HCT116 (cell line): Measurements from ENCODE around the gene PUM1. TPM values are rescaled to one million over a fixed set of nuclear protein-coding genes. Genes with fewer than 3 reads are reported as not detected.

Experiments
- ATAC-seq: fragments of 200-7000 bp; cut with Tn5 transposase; 2 replicates; pipeline ENCODE4 v1.9.1; 2020; ENCODE audit warnings: mild to moderate bottlenecking, moderate library complexity
- BruUV-seq: library from RNA; stranded (reverse); fragments of 400-500 nt; replicated peaks from 2 replicates; lab custom pipeline; 2021; lab: Mats Ljungman, UMichigan
- CTCF ChIA-PET: fragments of 300-600 bp; sonication (Branson Sonifier 250); formaldehyde crosslinking; loops from one replicate; lab custom pipeline; 2021; ENCODE audit warnings: antibody characterized with exemption; lab: Charles Lee
- POLR2A ChIA-PET: fragments of 300-600, 350-600 bp; sonication (Branson Sonifier 250); formaldehyde crosslinking; loops from one replicate; lab custom pipeline; 2021; ENCODE audit warnings: antibody characterized with exemption; lab: Charles Lee
- RAD21 ChIA-PET, 2 experiments: fragments of 300-600 bp; sonication (Branson Sonifier 250); formaldehyde crosslinking; loops; one replicate each; lab custom pipeline; 2023; ENCODE audit warnings: low total read pairs in 2 of 2; ENCODE audit not compliant: uncharacterized antibody in 2 of 2, unreplicated experiment in 2 of 2, low non-redundant PET in 1 of 2; lab: Charles Lee
- DNase-seq: peaks from one replicate; pipeline ENCODE4 v3.0.0-alpha.2; 2010; ENCODE audit warnings: low read depth, low spot score
- H2AFZ ChIP-seq: fragments of 200-600 bp; shearing (Covaris generic), sonication (generic); 2 replicates; pipeline ENCODE4 v1.6.1; 2017; ENCODE audit warnings: low read depth, mixed run types, mixed read lengths, antibody characterized with exemption, low read length; ENCODE audit not compliant: poor library complexity, severe bottlenecking
- H3K27ac ChIP-seq: 2 replicates; pipeline ENCODE4 v1.5.1; 2012; ENCODE audit warnings: low read depth, low read length
- H3K27me3 ChIP-seq: fragments of 200-600 bp; sonication (generic); 2 replicates; pipeline ENCODE4 v1.6.1; 2016; ENCODE audit warnings: mixed run types, low read length, mixed read lengths; ENCODE audit not compliant: insufficient read depth
- H3K36me3 ChIP-seq, 2 experiments: fragments of 200-500 bp in 1 of 2; fragments of 200-600 bp in 1 of 2; sonication (Bioruptor generic) in 1 of 2; sonication (generic) in 1 of 2; 2 replicates each; pipeline versions ENCODE4 v1.5.1 to v1.6.1; 2014 to 2016; ENCODE audit warnings: low read length in 2 of 2, inconsistent platforms in 1 of 2, mixed read lengths in 1 of 2, mixed run types in 1 of 2; ENCODE audit not compliant: insufficient read depth in 2 of 2, control insufficient read depth in 1 of 2
- H3K4me1 ChIP-seq, 2 experiments: fragments of 200-600 bp in 1 of 2; sonication (generic) in 1 of 2; 2 replicates each; pipeline versions ENCODE4 v1.5.1 to v1.6.1; 2012 to 2017; ENCODE audit warnings: low read length in 2 of 2, inconsistent platforms in 1 of 2, mild to moderate bottlenecking in 1 of 2, mixed read lengths in 1 of 2, mixed run types in 1 of 2, moderate library complexity in 1 of 2; ENCODE audit not compliant: insufficient read depth in 2 of 2, control insufficient read depth in 1 of 2
- H3K4me2 ChIP-seq: fragments of 200-600 bp; sonication (generic); 2 replicates; pipeline ENCODE4 v1.6.1; 2017; ENCODE audit warnings: mixed run types, low read length, mixed read lengths
- H3K4me3 ChIP-seq, 2 experiments: fragments of 200-600 bp in 1 of 2; sonication (generic) in 1 of 2; replicated peaks in 1 of 2; 2 replicates each; pipeline ENCODE4 v1.5.1; 2011 to 2016; ENCODE audit warnings: low read length in 2 of 2, control low read depth in 1 of 2, low read depth in 1 of 2, mild to moderate bottlenecking in 1 of 2, mixed read lengths in 1 of 2, mixed run types in 1 of 2
- H3K79me2 ChIP-seq: fragments of 200-600 bp; sonication (generic); 2 replicates; pipeline ENCODE4 v1.6.1; 2017; ENCODE audit warnings: mild to moderate bottlenecking, mixed run types, low read length, moderate library complexity, mixed read lengths; ENCODE audit not compliant: insufficient read depth
- H3K9ac ChIP-seq: fragments of 200-600 bp; sonication (generic); 2 replicates; pipeline ENCODE4 v1.6.1; 2016; ENCODE audit warnings: low read length, mixed read lengths
- H3K9me2 ChIP-seq: fragments of 200-600 bp; sonication (generic), shearing (Covaris generic); 2 replicates; pipeline ENCODE4 v1.6.1; 2017; ENCODE audit warnings: mixed run types, mild to moderate bottlenecking, moderate library complexity; ENCODE audit not compliant: insufficient read depth
- H3K9me3 ChIP-seq, 2 experiments: fragments of 200-500 bp in 1 of 2; fragments of 200-600 bp in 1 of 2; sonication (Bioruptor generic) in 1 of 2; sonication (generic) in 1 of 2; 2 replicates each; pipeline ENCODE4 v1.6.1; 2014 to 2017; ENCODE audit warnings: low read length in 2 of 2, mixed read lengths in 2 of 2, inconsistent platforms in 1 of 2, low read depth in 1 of 2, mild to moderate bottlenecking in 1 of 2, mixed run types in 1 of 2, moderate library complexity in 1 of 2; ENCODE audit not compliant: control insufficient read depth in 1 of 2, insufficient read depth in 1 of 2
- H4K20me1 ChIP-seq: fragments of 200-600 bp; sonication (generic), shearing (Covaris generic); 2 replicates; pipeline ENCODE4 v1.6.1; 2017; ENCODE audit warnings: mixed run types, mild to moderate bottlenecking, moderate library complexity; ENCODE audit not compliant: insufficient read depth
- CTCF ChIP-seq, 3 experiments: fragments of 200-600 bp in 1 of 3; sonication (generic) in 1 of 3; IDR thresholded peaks in 2 of 3; conservative IDR thresholded peaks in 1 of 3; 2 replicates each; pipeline ENCODE4 v1.5.1; 2012 to 2017; ENCODE audit warnings: low read depth in 2 of 3, low read length in 2 of 3, antibody characterized with exemption in 1 of 3, borderline replicate concordance in 1 of 3, control low read depth in 1 of 3, mild to moderate bottlenecking in 1 of 3, mixed read lengths in 1 of 3, mixed run types in 1 of 3, moderate library complexity in 1 of 3; ENCODE audit not compliant: insufficient read depth in 1 of 3
- EGR1 ChIP-seq: IDR thresholded peaks from 2 replicates; pipeline ENCODE4 v1.6.1; 2012; ENCODE audit warnings: low read depth
- ELF1 ChIP-seq: IDR thresholded peaks from 2 replicates; pipeline ENCODE4 v1.6.1; 2012; ENCODE audit warnings: low read depth, borderline replicate concordance
- JUND ChIP-seq: IDR thresholded peaks from 2 replicates; pipeline ENCODE4 v1.6.1; 2012
- POLR2A ChIP-seq: IDR thresholded peaks from 2 replicates; pipeline ENCODE4 v1.7.0; 2011; ENCODE audit warnings: borderline replicate concordance; ENCODE audit not compliant: insufficient read depth, insufficient read length; ENCODE audit errors: extremely low read depth
- RAD21 ChIP-seq: IDR thresholded peaks from 2 replicates; pipeline ENCODE4 v1.6.1; 2012; ENCODE audit warnings: low read depth, mild to moderate bottlenecking
- SIN3A ChIP-seq: IDR thresholded peaks from 2 replicates; pipeline ENCODE4 v1.6.1; 2012; ENCODE audit warnings: low read depth
- SP1 ChIP-seq: IDR thresholded peaks from 2 replicates; pipeline ENCODE4 v1.6.1; 2012; ENCODE audit warnings: low read depth
- SRF ChIP-seq: IDR thresholded peaks from 2 replicates; pipeline ENCODE4 v1.6.1; 2012; ENCODE audit warnings: low read depth
- ZFX ChIP-seq: fragments of 450-650 bp; IDR thresholded peaks from 2 replicates; pipeline ENCODE4 v1.6.1; 2017
- intact Hi-C: fragments of 100-400 bp; cut with micrococcal nuclease; formaldehyde crosslinking; loops from 2 replicates; pipeline ENCODE4 v1.10.0; 2022
- total RNA-seq: library from RNA; stranded (reverse); gene quantifications from one replicate; pipeline ENCODE4 v1.2.1, GENCODE V29; 2021; ENCODE audit not compliant: unreplicated experiment
- TF ChIP-seq, protein P1 (sequence below): IDR thresholded peaks from 2 replicates; pipeline ENCODE4 v1.6.1; 2011; ENCODE audit warnings: mild to moderate bottlenecking, low read length, moderate library complexity; ENCODE audit not compliant: insufficient replicate concordance; ENCODE audit errors: extremely low read depth
- TF ChIP-seq, protein P2 (sequence below): IDR thresholded peaks from 2 replicates; pipeline ENCODE4 v1.6.1; 2012

PUM1 gene
- total RNA-seq, 1 experiment from 2014 or later = 113 TPM

DNA sequence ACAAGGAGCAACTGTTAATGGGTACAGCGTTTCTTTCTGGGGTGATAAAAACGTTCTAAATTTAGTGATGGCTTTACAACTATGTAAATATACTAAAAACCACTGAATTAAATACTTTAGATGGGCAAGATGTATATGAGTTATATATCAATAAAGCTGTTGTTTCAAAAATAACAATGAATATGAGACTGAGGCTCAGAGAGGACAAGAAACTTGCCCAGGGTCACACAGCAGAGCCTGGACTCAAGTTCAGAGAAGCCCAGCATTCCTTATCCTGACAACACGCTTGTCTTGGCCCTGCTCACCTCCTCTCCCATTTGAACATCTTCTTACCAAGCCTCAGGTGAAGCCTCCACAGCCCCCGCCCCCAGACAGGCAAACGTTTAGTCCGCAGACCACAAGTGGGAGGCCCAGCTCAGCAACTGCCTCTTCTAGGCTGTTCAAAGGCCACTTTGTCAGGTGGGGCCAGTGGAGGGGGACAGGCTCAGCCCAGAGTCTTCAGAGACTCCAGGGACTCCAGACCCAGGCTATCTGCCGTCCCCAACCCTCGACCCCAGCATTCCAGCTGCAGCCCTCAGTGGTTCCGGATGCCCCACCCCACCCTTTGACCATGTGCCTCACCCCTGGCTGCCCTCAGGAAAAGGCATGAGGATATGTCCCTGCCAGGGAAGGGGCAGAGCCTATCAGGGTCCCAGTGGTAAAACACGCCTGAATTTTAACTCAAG lies 174.9 kb downstream of the PUM1 start:
- RAD21 ChIA-PET = no interaction called here
- no peaks in the 10 kb centered on the region for H3K27me3 ChIP-seq
- no peaks in the 10 kb centered on the region for H3K79me2 ChIP-seq
- H3K9me3 ChIP-seq = no peaks in the 10 kb centered on the region
- H3K36me3 ChIP-seq = no peaks in the 10 kb centered on the region
- H3K9ac ChIP-seq = no peak overlapping the region
- DNase-seq = no peak
- H3K4me3 ChIP-seq = no peak overlapping the region
- TF ChIP-seq, protein P1, sequence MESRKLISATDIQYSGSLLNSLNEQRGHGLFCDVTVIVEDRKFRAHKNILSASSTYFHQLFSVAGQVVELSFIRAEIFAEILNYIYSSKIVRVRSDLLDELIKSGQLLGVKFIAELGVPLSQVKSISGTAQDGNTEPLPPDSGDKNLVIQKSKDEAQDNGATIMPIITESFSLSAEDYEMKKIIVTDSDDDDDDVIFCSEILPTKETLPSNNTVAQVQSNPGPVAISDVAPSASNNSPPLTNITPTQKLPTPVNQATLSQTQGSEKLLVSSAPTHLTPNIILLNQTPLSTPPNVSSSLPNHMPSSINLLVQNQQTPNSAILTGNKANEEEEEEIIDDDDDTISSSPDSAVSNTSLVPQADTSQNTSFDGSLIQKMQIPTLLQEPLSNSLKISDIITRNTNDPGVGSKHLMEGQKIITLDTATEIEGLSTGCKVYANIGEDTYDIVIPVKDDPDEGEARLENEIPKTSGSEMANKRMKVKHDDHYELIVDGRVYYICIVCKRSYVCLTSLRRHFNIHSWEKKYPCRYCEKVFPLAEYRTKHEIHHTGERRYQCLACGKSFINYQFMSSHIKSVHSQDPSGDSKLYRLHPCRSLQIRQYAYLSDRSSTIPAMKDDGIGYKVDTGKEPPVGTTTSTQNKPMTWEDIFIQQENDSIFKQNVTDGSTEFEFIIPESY = no peak
- TF ChIP-seq POLR2A = no peak
- no peak for TF ChIP-seq RAD21
- TF ChIP-seq, protein P2, sequence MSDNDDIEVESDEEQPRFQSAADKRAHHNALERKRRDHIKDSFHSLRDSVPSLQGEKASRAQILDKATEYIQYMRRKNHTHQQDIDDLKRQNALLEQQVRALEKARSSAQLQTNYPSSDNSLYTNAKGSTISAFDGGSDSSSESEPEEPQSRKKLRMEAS = no peak
- no peak for TF ChIP-seq EGR1
- TF ChIP-seq ZFX = no peak
- no peak for TF ChIP-seq SP1
- no peak for TF ChIP-seq CTCF (IDR thresholded peaks at IDR 0.05 in 2 of 3, conservative IDR thresholded peaks at IDR 0.05 in 1 of 3; ENCODE audit: borderline replicate concordance in 1 of 3, insufficient read depth in 1 of 3, low read depth in 2 of 3, low read length in 2 of 3)
- no peak for TF ChIP-seq SRF
- TF ChIP-seq JUND = no peak
- TF ChIP-seq SIN3A = no peak
- no peak for TF ChIP-seq ELF1
- no peak overlapping the region for H3K27ac ChIP-seq
- H4K20me1 ChIP-seq = no peaks in the 10 kb centered on the region
- no peaks in the 10 kb centered on the region for H3K9me2 ChIP-seq
- no peak overlapping the region for H2AFZ ChIP-seq
- H3K4me2 ChIP-seq = no peak overlapping the region
- intact Hi-C loops = no loop called here
- CTCF ChIA-PET = no interaction called here
- peaks cover 0 to 9% of the 10 kb centered on the region in 2 experiments; a peak in 2 of 4 replicates for H3K4me1 ChIP-seq
- POLR2A ChIA-PET = no interaction called here
- no peak for ATAC-seq
- no TSS peak for BruUV-seq
